H1 (cell line): ENCODE measurements around the gene DEK. TPM values are rescaled to one million over a fixed set of nuclear protein-coding genes. Genes with fewer than 3 reads are reported as not detected.

ENCODE experiments used
- CTCF ChIA-PET: fragments of 300-600 bp; sonication (Branson Sonifier 250); formaldehyde crosslinking; loops from one replicate; lab custom pipeline; 2021; ENCODE audit not compliant: partially characterized antibody; lab: Charles Lee
- POLR2A ChIA-PET: fragments of 300-600 bp; sonication (Branson Sonifier 250); formaldehyde crosslinking; loops from one replicate; lab custom pipeline; 2021; ENCODE audit warnings: inconsistent platforms; ENCODE audit not compliant: partially characterized antibody; lab: Charles Lee
- DNase-seq, 2 experiments: peaks; one replicate each; pipeline versions ENCODE4 v3.0.0 to v3.0.0-alpha.2; 2010 to 2022; ENCODE audit warnings: low spot score in 2 of 2, low read depth in 1 of 2, mixed read lengths in 1 of 2
- FAIRE-seq: peaks from 2 replicates; lab custom pipeline; 2011; peaks lifted over from hg19 to GRCh38; lab: Jason Lieb, UNC
- H2AFZ ChIP-seq: 2 replicates; pipeline ENCODE4 v1.8.1; 2012; ENCODE audit warnings: low read length, inconsistent platforms
- H2AK5ac ChIP-seq: 2 replicates; pipeline ENCODE4 v1.6.1; 2013; ENCODE audit warnings: low read depth, low read length
- H2BK120ac ChIP-seq: replicated peaks from 2 replicates; pipeline ENCODE3; 2013; ENCODE audit warnings: low read depth, low read length, inconsistent platforms
- H2BK12ac ChIP-seq: 2 replicates; pipeline ENCODE4 v1.6.1; 2013; ENCODE audit warnings: low read depth, low read length
- H2BK15ac ChIP-seq: 2 replicates; pipeline ENCODE4 v1.6.1; 2013; ENCODE audit warnings: low read length
- H2BK20ac ChIP-seq: 2 replicates; pipeline ENCODE4 v1.6.1; 2013; ENCODE audit warnings: low read length
- H2BK5ac ChIP-seq: 2 replicates; pipeline ENCODE4 v1.6.1; 2013; ENCODE audit warnings: low read depth, low read length
- H3K14ac ChIP-seq: 2 replicates; pipeline ENCODE4 v1.6.1; 2013; ENCODE audit warnings: inconsistent platforms; ENCODE audit not compliant: insufficient read length
- H3K18ac ChIP-seq: 2 replicates; pipeline ENCODE4 v1.6.1; 2013; ENCODE audit warnings: low read length; ENCODE audit errors: extremely low read depth
- H3K23ac ChIP-seq: 2 replicates; pipeline ENCODE4 v1.6.1; 2013; ENCODE audit warnings: inconsistent platforms; ENCODE audit not compliant: insufficient read length
- H3K23me2 ChIP-seq: 2 replicates; pipeline ENCODE4 v1.6.1; 2013; ENCODE audit warnings: low read depth, low read length
- H3K27ac ChIP-seq: 2 replicates; pipeline ENCODE4 v1.6.1; 2011; ENCODE audit warnings: low read depth, low read length, inconsistent platforms
- H3K27me3 ChIP-seq, 4 experiments: replicated peaks in 1 of 4; 1 replicate in 1 of 4; 2 replicates in 3 of 4; pipeline versions ENCODE4 v1.6.1 to v1.8.1; 2011 to 2013; ENCODE audit warnings: low read length in 3 of 4, mild to moderate bottlenecking in 3 of 4, inconsistent platforms in 2 of 4, mixed read lengths in 2 of 4, moderate library complexity in 1 of 4; ENCODE audit not compliant: control insufficient read depth in 3 of 4, insufficient read depth in 3 of 4; ENCODE audit errors: extremely low read depth in 1 of 4
- H3K36me3 ChIP-seq, 4 experiments: 2 replicates each; pipeline versions ENCODE4 v1.6.1 to v1.8.1; 2011 to 2013; ENCODE audit warnings: mild to moderate bottlenecking in 4 of 4, low read length in 3 of 4, moderate library complexity in 2 of 4, control low read depth in 1 of 4, inconsistent platforms in 1 of 4; ENCODE audit not compliant: insufficient read depth in 4 of 4, control insufficient read depth in 2 of 4
- H3K4ac ChIP-seq: replicated peaks from 2 replicates; pipeline ENCODE3; 2013; ENCODE audit warnings: low read length, low read depth, mixed read lengths, inconsistent platforms; ENCODE audit not compliant: insufficient read length
- H3K4me1 ChIP-seq, 4 experiments: replicated peaks in 1 of 4; 1 replicate in 1 of 4; 2 replicates in 3 of 4; pipeline versions ENCODE4 v1.6.1 to v1.8.1; 2011 to 2013; ENCODE audit warnings: low read length in 3 of 4, inconsistent platforms in 2 of 4, mixed read lengths in 1 of 4; ENCODE audit not compliant: insufficient read depth in 4 of 4, control insufficient read depth in 3 of 4
- H3K4me2 ChIP-seq, 2 experiments: 2 replicates each; pipeline versions ENCODE4 v1.6.1 to v1.8.1; 2011 to 2013; ENCODE audit warnings: low read depth in 2 of 2, low read length in 2 of 2, control low read depth in 1 of 2, inconsistent platforms in 1 of 2, mild to moderate bottlenecking in 1 of 2; ENCODE audit not compliant: insufficient read depth in 1 of 2
- H3K4me3 ChIP-seq, 4 experiments: fragments of 200-600, 300-600 bp in 1 of 4; sonication (generic), shearing (Covaris generic), sonication (Bioruptor Twin) in 1 of 4; 2 replicates each; pipeline versions ENCODE4 v1.5.1 to v1.8.1; 2011 to 2016; ENCODE audit warnings: low read length in 4 of 4, low read depth in 3 of 4, control low read depth in 2 of 4, inconsistent platforms in 2 of 4, mild to moderate bottlenecking in 2 of 4, mixed read lengths in 1 of 4, moderate library complexity in 1 of 4; ENCODE audit not compliant: insufficient read depth in 2 of 4; ENCODE audit errors: extremely low read depth in 1 of 4
- H3K56ac ChIP-seq: replicated peaks from 2 replicates; pipeline ENCODE3; 2013; ENCODE audit warnings: low read depth, mild to moderate bottlenecking, mixed read lengths, low read length, inconsistent platforms; ENCODE audit not compliant: insufficient read length
- H3K79me1 ChIP-seq: 2 replicates; pipeline ENCODE4 v1.6.1; 2013; ENCODE audit warnings: low read depth, low read length, control low read depth
- H3K79me2 ChIP-seq, 2 experiments: 2 replicates each; pipeline versions ENCODE4 v1.6.1 to v1.8.1; 2012 to 2013; ENCODE audit warnings: low read length in 2 of 2, mild to moderate bottlenecking in 2 of 2, inconsistent platforms in 1 of 2; ENCODE audit not compliant: insufficient read depth in 2 of 2, control insufficient read depth in 1 of 2
- H3K9ac ChIP-seq, 4 experiments: replicated peaks in 1 of 4; 1 replicate in 1 of 4; 2 replicates in 3 of 4; pipeline versions ENCODE4 v1.6.1 to v1.8.1; 2011 to 2013; ENCODE audit warnings: low read depth in 3 of 4, low read length in 3 of 4, control low read depth in 2 of 4, mild to moderate bottlenecking in 2 of 4, moderate library complexity in 2 of 4, inconsistent platforms in 1 of 4; ENCODE audit errors: extremely low read depth in 1 of 4
- H3K9me3 ChIP-seq, 2 experiments: 2 replicates each; pipeline versions ENCODE4 v1.6.1 to v1.8.1; 2012 to 2013; ENCODE audit warnings: mild to moderate bottlenecking in 2 of 2, moderate library complexity in 2 of 2, control low read depth in 1 of 2, inconsistent platforms in 1 of 2, low read depth in 1 of 2, low read length in 1 of 2, mixed read lengths in 1 of 2; ENCODE audit not compliant: insufficient read depth in 2 of 2
- H4K20me1 ChIP-seq, 2 experiments: replicated peaks in 1 of 2; 2 replicates each; pipeline versions ENCODE3 to v1.8.1; 2011 to 2013; ENCODE audit warnings: inconsistent platforms in 2 of 2, low read length in 2 of 2, mild to moderate bottlenecking in 1 of 2; ENCODE audit not compliant: insufficient read depth in 2 of 2, control insufficient read depth in 1 of 2
- H4K5ac ChIP-seq: 2 replicates; pipeline ENCODE4 v1.6.1; 2013; ENCODE audit warnings: low read length, low read depth, mixed read lengths, inconsistent platforms; ENCODE audit not compliant: insufficient read length
- H4K8ac ChIP-seq: 2 replicates; pipeline ENCODE4 v1.8.0; 2013; ENCODE audit warnings: mild to moderate bottlenecking, moderate library complexity, low read length, inconsistent platforms; ENCODE audit not compliant: insufficient read depth; ENCODE audit errors: extremely low read depth
- H4K91ac ChIP-seq: replicated peaks from 2 replicates; pipeline ENCODE3; 2013; ENCODE audit warnings: low read length, mixed read lengths, inconsistent platforms; ENCODE audit not compliant: insufficient read length
- ATF3 ChIP-seq: IDR thresholded peaks from 2 replicates; pipeline ENCODE4 v1.6.1; 2011; ENCODE audit warnings: low read depth, mild to moderate bottlenecking, low read length; ENCODE audit not compliant: insufficient read depth
- CBX5 ChIP-seq: fragments of 300-800, 300-1000 bp; sonication (generic); IDR thresholded peaks from 2 replicates; pipeline ENCODE4 v1.7.1; 2016; ENCODE audit warnings: antibody characterized with exemption, low read length, low read depth
- HDAC2 ChIP-seq, 2 experiments: fragments of 300-600 bp in 1 of 2; sonication (generic) in 1 of 2; IDR thresholded peaks; 2 replicates each; pipeline ENCODE4 v1.6.1; 2011 to 2012; ENCODE audit warnings: low read depth in 2 of 2, low read length in 2 of 2, mild to moderate bottlenecking in 2 of 2, moderate library complexity in 2 of 2, borderline replicate concordance in 1 of 2, inconsistent platforms in 1 of 2
- KDM5A ChIP-seq: fragments of 200-600 bp; IDR thresholded peaks from 2 replicates; pipeline ENCODE4 v1.7.1; 2012; ENCODE audit warnings: mild to moderate bottlenecking, low read length, inconsistent platforms, mixed read lengths
- SP1 ChIP-seq: IDR thresholded peaks from 2 replicates; pipeline ENCODE4 v1.6.1; 2011; ENCODE audit warnings: low read depth, low read length
- USF2 ChIP-seq: IDR thresholded peaks from 2 replicates; pipeline ENCODE4 v1.6.1; 2011; ENCODE audit warnings: low read length, improper control_type of control experiment
- WGBS, 2 experiments: shearing (Covaris generic) in 1 of 2; methylation state at CpG; one replicate each; pipeline versions ENCODE4 v1.1.6 to v1.1.7; 2013 to 2015; ENCODE audit warnings: low lambda C conversion rate in 2 of 2, mixed read lengths in 2 of 2, inconsistent platforms in 1 of 2, low coverage in 1 of 2, missing lambda C conversion rate in 1 of 2; ENCODE audit not compliant: insufficient replicate concordance in 2 of 2, insufficient coverage in 1 of 2, insufficient read length in 1 of 2; ENCODE audit errors: extremely low coverage in 1 of 2, missing lambda C conversion rate in 1 of 2; 5-methylcytosine and 5-hydroxymethylcytosine counted together
- polyA plus RNA-seq, 7 experiments: library from polyadenylated mRNA; depleted of rRNA in 3 of 7; stranded (reverse) in 5 of 7; unstranded in 2 of 7; fragments of >200 nt in 5 of 7; fragments of 200-250 nt in 2 of 7; gene quantifications; 1 replicate in 5 of 7; 2 replicates in 1 of 7; 4 replicates in 1 of 7; pipeline versions ENCODE4 v1.2.1 to v1.2.3, GENCODE V29; 2011 to 2013; ENCODE audit warnings: missing spikeins in 2 of 7, mixed read lengths in 2 of 7
- total RNA-seq: library from RNA; stranded (reverse); fragmentation: NEBNext Ultra II Directional; extraction: Animal tissue kit (Norgen Biotek cat#: 25700); gene quantifications from 2 replicates; pipeline ENCODE4 v1.2.1, GENCODE V29; 2021

DEK gene
- total and polyA plus RNA-seq, 2 of the 8 experiments (the other 6 are each of a cell fraction or from before 2014, with no cell fraction given), result 40.0 to 228 TPM

- Histone ChIP-seq H2BK5ac (no peak overlapping the region), H3K4me1 (peaks cover 4 to 15% (median 9%) of the 10 kb centered on the region in 4 experiments), H3K56ac (no peak overlapping the region), H3K4ac (no peak overlapping the region), H3K79me2 (no peaks in the 10 kb centered on the region; a peak in 1 of 4 replicates), H2BK20ac (no peak overlapping the region), H3K79me1 (no peaks in the 10 kb centered on the region), H3K27me3 (no peaks in the 10 kb centered on the region), H3K14ac (no peak overlapping the region), H2BK15ac (no peak overlapping the region), H4K5ac (no peak overlapping the region), H3K18ac (no peak overlapping the region), H3K9ac (no peak overlapping the region), H3K23me2 (no peaks in the 10 kb centered on the region), H4K20me1 (no peaks in the 10 kb centered on the region), H3K9me3 (no peaks in the 10 kb centered on the region), H4K91ac (no peak overlapping the region), H2BK12ac (no peak overlapping the region), H3K4me3 (no peak overlapping the region), H2AFZ (no peak overlapping the region), H3K36me3 (no peaks in the 10 kb centered on the region), H4K8ac (no peak overlapping the region), H3K4me2 (no peak overlapping the region), H2AK5ac (no peak overlapping the region), H3K23ac (no peak overlapping the region), H2BK120ac (no peak overlapping the region), H3K27ac (no peak overlapping the region)
- FAIRE-seq (no peak), DNase-seq (no peak)
- TF ChIP-seq CBX5, result no peak
- no peak for TF ChIP-seq HDAC2 (IDR thresholded peaks at IDR 0.05; ENCODE audit: borderline replicate concordance in 1 of 2, low read depth in 2 of 2, low read length in 2 of 2)
- no peak for TF ChIP-seq KDM5A
- no peak for TF ChIP-seq ATF3
- TF ChIP-seq USF2, result no peak
- TF ChIP-seq SP1, result no peak
- ChIA-PET CTCF (interaction anchor here (0.6 kb wide), 1 partner anchor 27 kb away, joined by 3 read pairs; no protein-coding TSS in a partner anchor), POLR2A (interaction anchor here (0.9 kb wide), 1 partner anchor 67 kb away, joined by 3 read pairs; no protein-coding TSS in a partner anchor)
- WGBS, 2 experiments, result 99% methylated on average over 4 of the region's 4 CpGs; no CpG with 5 or more reads in 1 of the 2 experiments
These were observed 81.8 kb downstream of the DEK start for GRCh38 chr6:18182568-18182967.
